ENCODE data around the gene IZUMO4.
"Not testable (repeated sequence)": the region's sequence is repeated elsewhere in the genome, so short reads cannot be mapped to it uniquely, and the experiment has no call there.

IZUMO4 gene

DNA sequence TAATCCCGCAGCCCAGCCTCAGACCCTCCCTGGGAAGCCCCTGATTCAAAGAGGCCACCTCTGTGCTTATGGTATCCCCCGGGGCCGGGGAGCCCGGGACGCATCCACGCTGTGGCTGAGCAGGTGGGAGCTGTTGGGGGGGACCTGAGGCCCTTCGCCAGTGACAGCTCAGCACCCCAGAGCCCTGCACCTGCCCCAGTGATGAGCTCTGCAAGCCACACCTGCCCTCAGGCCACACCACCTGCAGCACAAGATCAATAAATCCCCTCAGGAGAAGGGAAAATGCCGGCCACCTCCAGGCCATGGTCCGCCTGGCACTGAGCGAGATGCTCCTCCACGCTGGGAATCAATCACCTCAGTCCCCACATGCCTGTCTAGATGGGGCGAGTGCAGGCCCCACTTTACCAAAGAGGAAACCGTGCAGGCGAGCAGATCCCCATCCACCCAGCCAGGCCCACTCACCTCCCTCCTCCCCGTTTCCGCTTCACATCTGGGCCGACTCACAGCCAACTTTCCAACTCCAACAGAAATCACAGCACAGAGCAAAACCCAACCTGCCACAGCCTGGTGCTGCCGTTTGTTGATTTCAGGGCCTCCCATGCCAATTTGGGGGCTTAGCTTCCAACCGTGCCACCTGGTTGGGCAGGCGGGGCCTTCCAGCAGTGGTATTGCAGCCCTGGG lies 13.4 kb upstream of the IZUMO4 start:
- no peak for DNase-seq

DNA sequence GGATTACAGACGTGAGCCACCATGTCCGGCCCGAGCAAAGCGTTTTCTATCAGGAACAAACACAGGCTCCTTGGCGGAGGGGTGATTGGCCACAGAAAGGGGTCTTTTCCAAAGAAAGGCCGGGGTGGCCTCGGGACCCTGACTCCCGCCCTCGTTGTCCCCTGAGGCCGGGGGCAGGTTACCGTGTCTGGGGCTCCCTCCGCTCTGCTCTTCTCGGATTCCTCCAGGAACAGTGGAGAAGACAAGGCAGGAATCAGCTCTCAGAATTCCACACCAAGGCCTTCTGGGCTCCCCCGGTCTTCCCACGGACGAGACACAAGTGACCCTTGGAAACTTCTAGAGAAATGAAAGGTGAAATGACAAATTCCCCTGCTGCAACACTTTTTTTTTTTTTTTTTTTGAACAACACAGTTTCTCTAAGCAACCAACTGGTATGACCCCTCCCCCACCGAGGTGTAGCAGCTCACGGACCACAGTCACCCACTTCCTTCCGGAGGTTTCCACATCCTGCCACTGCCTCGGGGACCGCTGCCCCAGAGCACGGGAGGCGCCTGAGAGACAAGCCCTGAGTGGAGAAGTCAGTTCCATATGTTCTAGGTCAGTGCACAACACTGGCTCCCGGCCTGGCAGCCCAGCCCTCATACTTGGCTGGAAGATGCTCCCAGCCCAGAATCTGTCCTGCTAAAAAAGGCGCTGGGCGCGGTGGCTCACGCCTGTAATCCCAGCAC lies 11.6 kb upstream of the IZUMO4 start:
- DNase-seq = no peak

DNA sequence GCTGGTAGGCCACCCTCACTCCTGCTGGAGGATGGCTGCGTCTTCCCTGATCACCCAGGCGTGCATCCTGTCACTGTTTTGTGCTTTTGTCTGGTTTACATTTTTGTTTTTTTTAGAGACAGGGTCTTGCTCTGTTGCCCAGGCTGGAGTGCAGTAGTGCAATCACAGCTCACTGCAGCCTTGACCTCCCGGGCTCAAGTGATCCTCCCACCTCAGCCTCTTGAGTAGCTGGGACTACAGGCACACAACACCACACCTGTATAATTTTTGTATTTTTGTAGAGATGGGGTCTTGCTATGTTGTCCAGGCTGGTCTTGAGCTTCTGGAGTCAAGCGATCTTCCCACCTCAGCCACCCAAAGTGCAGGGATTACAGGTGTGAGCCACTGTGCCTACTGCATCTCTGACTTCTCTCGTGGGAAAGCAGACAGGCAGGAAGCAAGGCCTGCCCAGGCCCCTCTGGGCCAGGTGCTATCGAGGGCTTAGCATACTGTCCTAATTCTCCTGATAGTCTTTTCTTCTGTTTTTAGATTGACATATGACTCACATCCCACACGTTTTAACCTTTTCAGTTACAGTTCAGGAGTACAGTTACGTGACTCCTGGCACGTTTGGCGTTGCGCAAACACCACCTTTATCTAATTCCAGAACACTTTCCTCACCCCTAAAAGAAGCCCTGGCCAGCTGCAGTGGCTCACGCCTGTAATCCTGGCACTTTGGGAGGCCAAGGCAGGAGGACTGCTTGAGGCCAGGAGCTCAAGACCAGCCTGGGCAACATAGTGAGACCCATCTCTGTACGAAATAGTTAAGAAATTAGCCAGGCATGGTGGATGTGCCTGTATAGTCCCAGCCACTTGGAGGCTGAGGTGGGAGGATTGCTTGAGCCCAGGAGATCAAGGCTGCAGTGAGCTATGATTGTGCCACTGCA lies 9.8 kb upstream of the IZUMO4 start:
- DNase-seq = not testable (repeated sequence)

DNA sequence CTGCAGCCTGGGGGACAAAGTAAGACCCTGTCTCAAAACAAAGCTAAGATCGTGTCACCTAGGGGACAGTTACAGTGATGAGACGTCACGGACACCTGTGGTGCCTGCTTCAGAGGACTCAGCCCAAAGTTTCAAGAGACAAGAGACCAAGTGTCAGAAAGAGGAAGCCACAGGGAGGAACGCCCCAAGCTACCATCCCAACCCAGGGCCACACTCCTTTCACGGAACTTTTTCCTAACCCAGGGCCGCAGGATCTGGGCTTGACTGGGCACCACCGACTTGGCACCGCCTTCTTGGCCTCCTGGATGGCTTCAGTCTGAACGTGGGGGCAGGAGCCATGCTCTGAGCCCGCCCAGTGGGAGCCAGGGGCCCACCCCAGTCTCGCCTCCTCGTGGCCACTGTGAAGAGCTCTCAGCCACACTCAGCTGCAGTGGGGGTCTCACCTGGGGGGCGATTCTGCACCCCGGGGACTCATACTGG lies 9.1 kb upstream of the IZUMO4 start:
- no peak for DNase-seq

DNA sequence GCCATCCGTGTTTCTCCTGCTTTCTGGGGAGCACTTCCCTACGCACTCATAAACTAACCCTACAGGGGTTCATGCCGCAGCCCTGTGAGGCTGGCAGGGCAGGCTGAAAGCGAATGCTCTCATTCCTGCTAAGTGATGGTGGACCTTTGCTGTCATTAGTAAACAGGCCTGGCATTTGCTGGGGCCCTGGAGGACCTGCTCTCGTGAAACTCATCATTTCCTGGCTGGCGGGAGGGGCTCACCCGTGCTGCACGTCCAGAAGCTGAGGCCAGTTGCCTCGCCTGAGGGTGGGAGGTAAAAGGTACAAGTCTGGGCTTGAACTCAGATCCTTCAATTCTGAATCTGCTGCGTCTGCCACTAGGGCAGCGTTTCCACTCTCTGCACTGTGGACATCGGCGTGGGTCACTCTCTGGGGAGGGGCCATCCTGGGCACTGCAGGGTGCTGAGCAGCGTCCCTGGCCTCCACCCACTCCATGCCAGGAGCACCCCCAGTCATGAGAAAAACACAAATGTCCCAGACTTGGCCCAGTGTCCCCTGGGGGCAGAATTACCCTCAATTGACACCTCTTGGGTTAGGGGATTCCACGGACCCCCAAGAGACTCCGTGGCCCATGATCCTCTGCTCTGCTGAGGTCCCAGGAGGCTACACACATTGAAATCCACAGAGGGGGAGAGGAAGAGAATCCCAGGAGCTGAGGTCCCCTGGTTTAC lies 7.6 kb upstream of the IZUMO4 start:
- DNase-seq = peak; percentile 39

DNA sequence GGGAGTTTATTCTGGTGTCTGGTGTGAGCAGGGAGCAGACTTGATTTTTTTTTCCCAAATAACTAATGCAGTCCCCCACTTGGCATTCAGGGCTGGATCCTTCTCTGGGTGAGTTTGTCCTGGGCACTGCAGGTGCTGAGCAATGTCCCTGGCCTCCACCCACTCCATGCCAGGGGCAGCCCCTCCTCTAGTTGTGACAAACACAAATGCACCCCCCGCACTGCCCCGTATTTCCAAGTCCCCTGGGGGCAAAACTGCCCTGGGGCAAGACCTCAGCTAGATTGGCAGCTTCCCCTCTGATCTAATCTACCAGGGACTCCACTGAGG lies 7.0 kb upstream of the IZUMO4 start:
- no peak for DNase-seq

DNA sequence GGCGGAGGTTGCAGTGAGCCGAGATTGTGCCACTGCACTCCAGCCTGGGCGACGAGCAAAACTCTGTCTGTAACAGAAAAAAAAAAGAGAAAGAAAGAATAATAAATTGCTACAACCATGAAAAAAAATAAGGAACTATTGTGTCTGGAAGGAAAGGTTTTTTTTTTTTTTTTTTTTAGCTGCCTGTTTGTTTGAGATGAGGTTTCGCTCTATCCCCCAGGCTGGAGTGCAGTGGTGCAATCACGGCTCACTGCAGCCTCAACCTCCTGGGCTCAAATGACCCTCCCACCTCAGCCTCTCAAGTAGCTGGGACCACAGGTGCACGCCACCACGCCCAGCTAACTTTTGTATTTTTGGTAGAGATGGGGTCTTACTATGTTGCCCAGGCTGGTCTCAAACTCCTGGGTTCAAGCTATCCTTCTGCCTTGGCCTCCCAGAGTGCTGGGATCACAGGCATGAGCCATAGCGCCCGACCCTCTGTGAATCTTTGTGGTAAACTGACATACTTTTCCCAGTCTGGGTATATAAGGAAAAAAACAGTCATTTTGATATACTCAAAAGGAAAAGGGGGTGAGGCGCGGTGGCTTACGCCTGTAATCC lies 4.7 kb upstream of the IZUMO4 start:
- DNase-seq = not testable (repeated sequence)

DNA sequence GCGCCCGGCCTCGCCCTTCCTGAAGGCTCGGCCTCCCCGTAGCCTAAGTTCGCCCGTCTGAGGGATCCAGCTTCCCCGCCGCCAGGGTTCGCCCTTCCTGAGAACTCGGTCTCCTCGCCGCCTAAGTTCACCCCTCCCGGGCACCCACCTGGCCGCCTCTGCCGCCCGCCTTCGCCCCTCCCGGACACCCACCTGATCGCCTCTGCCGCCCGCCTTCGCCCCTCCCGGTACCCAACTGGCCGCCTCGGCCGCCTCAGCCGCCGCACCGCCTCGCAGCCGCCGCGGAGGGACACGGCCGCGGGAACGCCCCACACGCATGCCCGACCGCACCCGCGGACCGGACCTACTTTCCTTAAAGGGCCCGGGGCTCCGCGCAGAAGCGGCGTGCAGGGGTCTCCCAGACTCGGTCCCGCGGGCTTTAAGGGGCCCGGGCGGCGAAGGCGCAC lies 658 bp upstream of the IZUMO4 start, which contains the start of gene MOB3A:
Gene MOB3A, minus strand, starts transcription at position 293 of the 446 bp plus-strand sequence. CDS start 17,766 bp downstream, outside the sequence.
- DNase-seq = peak; percentile 98

DNA sequence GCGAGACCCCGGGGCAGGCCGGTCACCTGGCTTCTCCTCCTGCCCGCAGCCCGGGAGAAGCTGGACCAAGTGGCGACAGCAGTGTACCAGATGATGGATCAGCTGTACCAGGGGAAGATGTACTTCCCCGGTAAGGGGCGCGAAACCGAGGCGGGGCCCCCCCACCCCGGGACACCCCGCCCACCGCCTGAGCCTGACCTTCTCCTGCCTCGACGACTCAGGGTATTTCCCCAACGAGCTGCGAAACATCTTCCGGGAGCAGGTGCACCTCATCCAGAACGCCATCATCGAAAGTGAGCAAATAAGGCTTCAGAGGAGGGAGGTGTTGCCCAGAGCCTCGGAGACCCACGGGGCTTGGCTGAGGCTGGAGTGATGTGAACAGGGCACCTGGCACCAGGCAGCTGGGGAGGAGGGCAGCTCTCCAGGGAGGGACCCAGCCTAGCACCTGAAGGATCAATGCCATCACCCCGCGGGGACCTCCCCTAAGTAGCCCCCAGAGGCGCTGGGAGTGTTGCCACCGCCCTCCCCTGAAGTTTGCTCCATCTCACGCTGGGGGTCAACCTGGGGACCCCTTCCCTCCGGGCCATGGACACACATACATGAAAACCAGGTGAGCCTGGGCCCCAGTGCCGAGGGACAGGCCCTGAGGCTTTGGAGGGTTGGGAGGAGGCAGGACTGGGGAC lies 629 bp downstream of the IZUMO4 start:
- DNase-seq = peak; percentile 45

DNA sequence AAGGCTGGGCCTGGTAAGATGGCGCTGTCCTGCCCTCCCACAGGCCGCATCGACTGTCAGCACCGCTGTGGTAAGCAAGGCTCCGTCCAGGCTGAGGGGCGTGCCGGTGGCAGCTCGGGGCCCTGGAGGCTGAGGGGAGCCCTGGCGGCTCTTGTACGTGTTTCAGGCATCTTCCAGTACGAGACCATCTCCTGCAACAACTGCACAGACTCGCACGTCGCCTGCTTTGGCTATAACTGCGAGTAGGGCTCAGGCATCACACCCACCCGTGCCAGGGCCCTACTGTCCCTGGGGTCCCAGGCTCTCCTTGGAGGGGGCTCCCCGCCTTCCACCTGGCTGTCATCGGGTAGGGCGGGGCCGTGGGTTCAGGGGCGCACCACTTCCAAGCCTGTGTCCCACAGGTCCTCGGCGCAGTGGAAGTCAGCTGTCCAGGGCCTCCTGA lies 1.2 kb downstream of the IZUMO4 start:
- DNase-seq = no peak

DNA sequence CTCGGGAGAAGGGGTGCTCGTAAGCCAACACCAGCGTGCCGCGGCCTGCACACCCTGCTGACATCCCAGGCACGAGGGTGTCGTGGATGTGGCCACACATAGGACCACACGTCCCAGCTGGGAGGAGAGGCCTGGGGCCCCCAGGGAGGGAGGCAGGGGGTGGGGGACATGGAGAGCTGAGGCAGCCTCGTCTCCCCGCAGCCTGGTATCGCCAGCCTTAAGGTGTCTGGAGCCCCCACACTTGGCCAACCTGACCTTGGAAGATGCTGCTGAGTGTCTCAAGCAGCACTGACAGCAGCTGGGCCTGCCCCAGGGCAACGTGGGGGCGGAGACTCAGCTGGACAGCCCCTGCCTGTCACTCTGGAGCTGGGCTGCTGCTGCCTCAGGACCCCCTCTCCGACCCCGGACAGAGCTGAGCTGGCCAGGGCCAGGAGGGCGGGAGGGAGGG lies 2.4 kb downstream of the IZUMO4 start:
- DNase-seq = no peak

DNA sequence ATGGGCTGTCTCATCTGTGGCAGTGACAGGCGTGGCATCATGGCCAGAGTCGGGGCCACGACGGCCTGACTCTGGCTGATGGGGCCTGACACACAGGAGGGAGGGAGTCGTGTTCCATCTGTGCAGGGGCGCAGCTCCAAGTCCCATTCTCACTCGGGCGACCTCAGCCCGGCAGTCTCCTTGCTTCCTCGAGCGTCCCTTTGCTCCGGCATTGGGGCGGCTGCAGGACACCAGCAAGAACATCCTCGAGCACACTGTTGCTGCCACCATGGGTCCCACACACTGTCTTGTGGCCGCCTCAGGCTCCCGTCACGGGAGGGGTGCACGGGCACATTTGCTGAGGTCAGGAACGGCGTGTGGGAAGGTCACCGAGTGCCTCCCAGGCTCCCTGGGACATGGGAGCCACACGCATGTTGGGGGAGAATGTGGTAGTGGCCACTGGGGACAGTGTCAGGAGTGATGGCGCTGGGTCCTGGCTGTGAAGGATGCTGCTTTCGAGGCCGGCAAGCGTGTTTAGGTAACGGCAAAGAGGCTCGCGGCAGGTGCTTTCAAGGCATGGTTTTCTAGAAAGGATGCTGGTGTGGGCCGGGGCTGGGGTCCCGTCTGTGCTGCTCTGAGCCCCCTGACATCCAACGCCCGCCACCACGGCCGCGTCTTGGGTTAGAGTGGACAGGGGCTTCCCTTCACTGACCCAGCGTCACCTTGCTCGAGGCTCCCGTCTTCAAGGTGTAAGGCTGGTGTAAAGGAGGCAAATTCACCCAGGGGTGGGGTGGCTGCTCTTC lies 3.4 kb downstream of the IZUMO4 start:
- DNase-seq = no peak

DNA sequence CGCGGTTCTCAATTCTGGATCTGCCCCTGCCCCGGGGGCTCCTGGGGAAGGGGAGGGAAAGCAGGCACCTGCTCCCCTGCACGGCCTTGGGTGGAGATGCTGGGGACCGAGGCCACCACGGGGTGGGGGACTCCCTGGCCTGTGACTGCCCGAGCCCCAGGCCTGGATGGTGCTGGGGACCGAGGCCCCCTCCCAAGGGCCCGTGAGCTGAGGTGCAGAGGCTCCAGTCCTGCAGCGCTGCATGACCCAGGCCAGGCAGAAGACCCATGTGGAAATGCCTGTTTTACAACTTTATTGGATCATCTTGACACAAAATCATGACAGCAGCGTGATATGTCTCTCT lies 4.0 kb downstream of the IZUMO4 start:
- no peak for DNase-seq

DNA sequence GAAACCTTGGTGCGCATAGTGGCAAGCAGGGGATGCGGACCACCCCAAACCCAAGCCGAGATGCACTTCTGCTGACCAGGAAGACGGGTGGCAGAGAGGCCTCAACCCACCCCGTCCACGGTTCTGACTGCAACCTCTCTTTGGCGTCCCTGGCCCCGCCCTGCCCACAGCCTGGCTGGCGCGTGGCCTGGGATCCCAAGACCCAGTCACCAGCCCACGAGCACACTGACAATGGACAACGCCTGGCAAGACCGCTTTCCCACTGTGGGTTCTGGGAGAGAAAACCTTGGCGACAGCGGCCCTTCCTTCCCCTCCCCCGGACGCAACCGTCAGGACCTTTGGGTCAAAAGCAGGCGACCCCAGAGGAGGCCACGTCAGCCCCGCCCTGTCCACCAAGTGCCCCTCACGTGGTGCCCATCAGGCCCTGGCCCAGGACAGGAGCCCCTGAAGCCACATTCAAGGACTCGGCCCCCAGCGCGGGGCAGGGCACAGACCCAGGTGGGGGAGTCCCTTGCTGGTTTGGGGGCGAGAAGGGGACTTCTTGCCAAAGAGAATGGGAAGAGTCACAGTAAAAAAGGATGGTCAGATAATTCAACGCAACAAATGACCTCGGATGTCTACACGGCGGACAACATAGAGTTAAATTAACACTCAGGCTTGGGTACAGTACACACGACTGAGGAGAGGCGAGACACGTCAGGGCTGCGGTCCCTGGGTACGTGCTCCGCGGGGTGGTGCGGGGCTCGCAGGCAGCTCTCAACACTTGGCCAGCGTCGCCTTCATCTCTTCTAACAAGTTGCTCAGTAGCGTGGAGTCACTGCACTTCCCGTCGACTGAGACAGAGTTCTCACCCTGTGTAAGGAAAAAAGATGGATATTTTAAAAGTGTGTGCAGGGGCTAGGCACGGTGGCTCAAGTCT lies 5.0 kb downstream of the IZUMO4 start:
- no peak for DNase-seq

DNA sequence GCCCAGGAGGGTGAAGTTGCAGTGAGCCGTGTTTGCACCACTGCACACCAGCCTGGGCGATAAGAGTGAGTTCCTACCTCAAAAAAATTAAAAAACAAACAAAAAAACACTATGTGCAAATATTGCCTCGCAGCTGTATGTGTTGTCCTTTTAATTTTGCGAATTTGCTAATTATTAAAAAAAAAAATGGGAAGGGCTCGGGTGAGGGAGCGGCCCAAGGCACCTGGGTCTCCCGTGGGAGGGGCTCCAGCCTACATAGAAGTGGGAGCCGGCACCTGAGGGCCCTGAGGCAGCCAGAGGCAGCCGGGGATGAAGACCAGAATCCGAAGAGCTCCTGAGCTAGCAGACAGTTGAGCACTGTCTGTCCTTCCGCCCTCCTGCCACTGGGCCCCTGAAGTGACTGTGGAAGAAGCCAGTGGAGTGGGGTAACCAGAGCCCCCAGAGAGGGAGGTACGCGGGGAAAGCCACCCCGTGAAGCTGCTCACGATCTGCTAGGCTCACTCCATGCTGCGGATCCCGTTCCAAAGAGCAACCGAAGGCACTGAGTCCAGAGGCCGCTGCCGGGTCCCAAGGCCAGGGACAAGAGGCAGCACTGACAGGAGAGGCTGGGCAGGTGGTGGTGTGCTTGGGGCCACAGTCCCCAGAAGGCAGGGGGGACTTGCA lies 6.5 kb downstream of the IZUMO4 start:
- DNase-seq = no peak

DNA sequence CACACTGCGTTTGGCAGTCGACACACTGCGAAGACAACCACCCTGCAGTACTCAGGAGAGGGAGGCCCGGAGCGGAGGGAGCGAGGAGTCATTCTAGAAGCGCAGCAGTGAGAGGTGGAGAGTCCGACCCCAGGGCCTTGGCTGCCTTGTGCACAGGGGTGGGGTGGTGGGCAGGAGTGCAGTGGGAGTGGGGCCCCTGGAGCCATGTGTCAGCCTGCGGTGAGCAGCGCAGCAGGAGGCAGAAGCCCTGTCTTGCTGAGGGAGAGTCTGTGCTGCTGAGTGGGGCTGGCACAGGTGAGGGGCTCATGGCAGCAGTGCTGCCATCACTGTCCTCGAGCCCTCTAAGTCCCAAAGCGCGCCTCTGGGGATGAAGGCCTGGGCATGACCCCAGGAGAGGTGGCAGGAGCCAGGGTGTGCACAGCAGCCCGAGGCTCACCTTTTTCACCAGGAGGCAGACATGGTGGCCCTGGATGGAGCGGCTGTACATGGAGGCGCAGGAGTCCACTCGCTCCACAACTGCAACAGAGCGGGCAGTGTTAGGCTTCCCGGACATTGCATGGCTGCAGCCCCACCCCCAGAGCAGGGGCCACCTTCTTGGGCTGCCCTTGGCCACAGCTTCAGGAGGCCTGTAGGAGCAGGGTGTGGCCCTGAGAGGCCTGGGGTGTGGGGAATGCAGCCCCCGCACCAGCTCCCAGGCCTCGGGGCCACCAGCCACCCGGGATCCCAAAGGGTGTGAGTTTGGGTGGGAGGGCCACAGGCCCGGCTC lies 11.7 kb downstream of the IZUMO4 start:
- DNase-seq = no peak

DNA sequence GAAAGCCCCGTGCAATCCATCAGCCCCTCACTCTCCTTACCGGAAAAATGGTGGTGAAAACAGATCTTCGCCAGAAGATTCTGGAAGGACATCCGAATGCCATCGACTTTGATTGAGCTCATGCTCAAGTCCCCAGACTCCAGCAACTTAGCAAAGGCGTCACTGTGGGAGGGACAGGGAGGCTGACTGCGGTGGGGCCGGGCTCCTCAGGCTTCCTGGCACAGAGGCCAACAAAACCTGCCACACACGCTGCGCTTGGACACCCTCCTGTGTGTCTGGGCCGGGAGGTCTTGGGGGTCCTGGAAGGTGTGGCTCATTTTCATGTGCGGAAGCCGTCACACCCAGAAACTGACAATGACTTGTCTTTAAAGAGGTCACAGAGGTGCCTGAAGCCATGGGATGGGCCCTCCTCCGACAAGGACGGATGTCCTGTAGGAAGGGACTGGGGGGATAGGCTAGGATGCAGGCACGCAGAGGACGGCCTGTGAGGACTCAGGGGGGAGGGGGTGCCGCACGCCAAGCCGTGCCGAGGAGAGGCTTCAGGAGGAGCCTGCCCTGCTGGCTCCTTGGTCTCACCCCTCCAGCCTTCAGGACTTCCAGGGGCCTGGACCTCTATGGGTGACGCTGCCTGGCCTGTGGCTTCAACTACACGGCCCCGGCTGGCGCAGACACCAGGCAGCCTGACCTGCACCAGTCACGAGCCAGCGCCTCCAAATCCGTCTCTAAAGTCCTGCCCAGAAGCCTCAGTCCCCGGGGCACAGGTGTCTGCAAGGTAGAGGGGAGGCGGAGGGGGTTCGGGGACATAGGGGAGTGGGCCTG lies 12.5 kb downstream of the IZUMO4 start:
- no peak for DNase-seq

Data from NCI-H69 (cell line).